Activated gamma-delta T cell treated with anti-CD3 and anti-CD28 coated beads, Interleukin-2, amount 50 U/mL, for 16 hours (primary cell): ENCODE measurements around the gene TMEM181.
A peak's percentile ranks its signal among the peaks of the same experiment; 100 is the strongest.
"Not testable (repeated sequence)": the region's sequence is repeated elsewhere in the genome, so short reads cannot be mapped to it uniquely, and the experiment has no call there.

Source experiments
- DNase-seq: peaks from one replicate; pipeline ENCODE4 v3.0.0-alpha.2; 2020; ENCODE audit warnings: low read depth

TMEM181 gene

GRCh38 chr6:158643836-158644230 is 83.9 kb downstream of the TMEM181 start:
- DNase-seq: no peak

- DNase-seq: peak; percentile 81
Observed at GRCh38 chr6:158644231-158645063, 84.6 kb downstream of the TMEM181 start, which contains the start of gene DYNLT1. TSS of gene DYNLT1 (minus strand) at chr6:158644743. CDS start at chr6:158644708, 35 bp downstream.

- no peak for DNase-seq
Observed at GRCh38 chr6:158645064-158646022, 85.5 kb downstream of the TMEM181 start.

- no peak for DNase-seq
Observed at GRCh38 chr6:158646023-158646910, 86.4 kb downstream of the TMEM181 start.

GRCh38 chr6:158647501-158647900 is 87.6 kb downstream of the TMEM181 start:
- DNase-seq: no peak

- DNase-seq: no peak
Observed at GRCh38 chr6:158648682-158649131, 88.8 kb downstream of the TMEM181 start.

GRCh38 chr6:158649289-158650143 is 89.6 kb downstream of the TMEM181 start, which contains the start of gene SYTL3:
TSS of gene SYTL3 (plus strand) at chr6:158650054. CDS start at chr6:158663269, 13,215 bp downstream.
- DNase-seq: peak; percentile 53

GRCh38 chr6:158651981-158652737 is 92.3 kb downstream of the TMEM181 start:
- DNase-seq: not testable (repeated sequence)

- peak; percentile 84 for DNase-seq
Observed at GRCh38 chr6:158653577-158654354, 93.9 kb downstream of the TMEM181 start.

- no peak for DNase-seq
Observed at GRCh38 chr6:158654498-158654897, 94.6 kb downstream of the TMEM181 start.

GRCh38 chr6:158654960-158655489 is 95.1 kb downstream of the TMEM181 start:
- no peak for DNase-seq

GRCh38 chr6:158655569-158656450 is 95.9 kb downstream of the TMEM181 start:
- no peak for DNase-seq

GRCh38 chr6:158656986-158657385 is 97.1 kb downstream of the TMEM181 start:
- not testable (repeated sequence) for DNase-seq

- DNase-seq: no peak
Observed at GRCh38 chr6:158660333-158660754, 100.5 kb downstream of the TMEM181 start.

- no peak for DNase-seq
Observed at GRCh38 chr6:158661156-158661685, 101.3 kb downstream of the TMEM181 start.

- no peak for DNase-seq
Observed at GRCh38 chr6:158662607-158662953, 102.7 kb downstream of the TMEM181 start.

GRCh38 chr6:158662954-158663624 is 103.2 kb downstream of the TMEM181 start:
- no peak for DNase-seq
